Activated CD8-positive, alpha-beta memory T cell treated with anti-CD3 and anti-CD28 coated beads for 1 hour (primary cell): ENCODE results near the gene NSUN4.
A peak's percentile ranks its signal among the peaks of the same experiment; 100 is the strongest.
"Not testable (repeated sequence)": the region's sequence is repeated elsewhere in the genome, so short reads cannot be mapped to it uniquely, and the experiment has no call there.

Source experiments
- DNase-seq, 2 donors: peaks; one replicate each; pipeline ENCODE4 v3.0.0-alpha.2; 2020; ENCODE audit warnings: low read depth in 1 of 2; ENCODE audit errors: extremely low read depth in 1 of 2

The NSUN4 gene

DNA sequence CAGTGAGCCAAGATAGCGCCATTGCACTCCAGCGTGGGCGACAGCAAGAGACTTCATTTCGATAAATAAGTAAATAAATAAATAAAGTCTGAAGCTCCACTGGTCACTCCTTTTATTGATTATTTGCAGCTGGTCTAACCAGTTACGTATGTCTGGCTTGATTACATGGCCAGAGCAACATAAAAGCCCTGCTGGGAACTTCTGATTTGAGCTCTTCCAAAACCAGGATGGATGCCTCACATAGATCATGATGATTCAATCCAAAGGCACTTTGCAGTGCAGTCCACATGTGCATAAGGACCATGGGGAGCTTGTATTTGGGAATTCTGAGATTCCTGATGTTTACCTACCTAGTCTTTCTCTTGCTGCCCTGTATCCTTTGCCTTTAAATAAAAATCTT is 24.0 kb downstream of the NSUN4 start:
- DNase-seq = no peak

GRCh38 chr1:46365796-46366195 is 25.2 kb downstream of the NSUN4 start:
- DNase-seq = not testable (repeated sequence)

DNA sequence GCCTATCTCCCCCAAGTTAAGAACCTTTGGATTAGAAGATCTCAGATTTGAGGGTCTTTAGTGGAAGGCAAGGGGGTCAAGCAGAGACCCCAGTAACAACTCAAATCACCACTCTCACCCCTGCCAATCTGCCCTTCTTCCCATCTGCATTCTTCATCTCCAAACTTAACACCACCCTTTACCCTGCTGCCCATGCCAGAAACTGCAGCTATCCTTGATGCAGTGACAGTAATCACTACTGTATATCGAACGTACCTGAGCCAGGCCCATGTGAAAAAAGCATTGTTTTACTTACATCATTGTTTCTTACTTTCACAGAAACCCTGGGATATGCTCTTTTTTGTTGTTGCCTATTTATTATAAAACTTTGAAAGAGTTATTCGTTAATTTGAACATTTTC is 26.5 kb downstream of the NSUN4 start:
- no peak for DNase-seq

DNA sequence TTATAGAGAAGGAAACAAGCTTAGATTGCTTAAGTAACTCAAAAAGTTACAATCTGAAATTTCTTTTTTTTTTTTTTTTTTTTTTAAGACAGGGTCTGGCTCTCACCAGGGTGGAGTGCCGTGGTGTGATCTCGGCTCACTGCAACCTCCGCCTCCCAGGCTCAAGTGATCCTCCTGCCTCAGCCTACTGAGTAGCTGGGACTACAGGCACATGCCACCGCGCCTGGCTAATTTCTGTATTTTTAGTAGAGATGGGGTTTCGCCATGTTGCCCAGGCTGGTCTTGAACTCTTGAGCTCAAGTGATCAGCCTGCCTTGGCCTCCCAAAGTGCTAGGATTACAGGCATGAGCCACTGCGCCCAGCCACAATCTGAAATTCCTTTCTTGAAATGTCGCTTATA is 27.1 kb downstream of the NSUN4 start:
- DNase-seq = not testable (repeated sequence)

DNA sequence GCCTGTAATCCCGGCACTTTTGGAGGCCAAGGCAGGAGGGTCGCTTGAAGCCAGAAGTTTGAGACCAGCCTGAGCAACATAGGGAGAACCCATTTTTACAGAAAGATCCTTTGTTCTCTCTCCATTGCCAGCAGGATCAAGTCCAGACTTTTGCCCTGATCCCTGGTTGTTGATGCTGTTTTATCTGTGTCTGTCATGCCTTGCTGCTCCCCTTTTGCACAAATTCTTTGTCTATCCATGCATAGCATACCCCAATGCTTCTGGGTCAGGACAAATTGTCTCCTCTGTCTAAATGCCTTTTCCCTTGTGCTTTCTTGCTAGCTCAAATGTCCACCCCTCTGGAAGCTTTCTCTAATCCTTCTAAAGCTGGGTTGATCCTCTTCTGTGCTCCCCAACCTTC is 28.2 kb downstream of the NSUN4 start:
- no peak for DNase-seq

DNA sequence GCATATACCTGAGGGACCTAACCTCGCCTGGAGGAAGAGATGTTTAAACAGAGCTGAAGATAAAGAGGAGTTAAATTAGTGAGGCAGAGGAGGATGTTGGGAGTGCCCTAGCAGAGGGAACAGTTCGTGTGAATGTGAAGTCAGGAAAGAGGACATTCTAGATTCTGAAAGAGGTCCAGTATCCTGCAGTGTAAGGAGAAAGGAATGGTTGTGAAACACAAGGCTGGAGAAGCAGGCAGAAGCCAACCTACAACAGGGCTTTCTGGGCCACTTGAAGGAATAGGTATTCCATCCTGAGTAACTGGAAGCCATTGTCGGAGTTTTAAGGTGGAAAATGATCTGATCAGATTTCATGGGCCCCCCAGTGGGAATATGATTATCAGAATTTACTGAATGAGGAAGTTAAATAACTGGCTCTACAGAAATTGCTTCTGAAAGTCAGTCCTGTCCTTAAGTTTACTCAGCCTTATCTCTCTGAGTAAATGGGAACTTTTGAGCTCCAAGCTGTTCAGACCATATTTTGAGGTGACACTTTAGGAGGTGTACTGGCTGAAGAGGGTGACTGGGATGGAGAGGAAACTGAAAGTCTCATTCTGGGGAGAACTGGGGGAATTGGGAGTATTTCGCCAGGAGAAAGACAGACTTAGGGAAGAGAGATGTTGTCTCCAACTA is 29.1 kb downstream of the NSUN4 start:
- no peak for DNase-seq

GRCh38 chr1:46370214-46370633 is 29.6 kb downstream of the NSUN4 start:
- no peak for DNase-seq

- no peak for DNase-seq
Measured at GRCh38 chr1:46372431-46372830, 31.8 kb downstream of the NSUN4 start.

- no peak for DNase-seq
Measured at GRCh38 chr1:46379996-46380395, 39.4 kb downstream of the NSUN4 start.

GRCh38 chr1:46380508-46380907 is 39.9 kb downstream of the NSUN4 start:
- no peak for DNase-seq

DNA sequence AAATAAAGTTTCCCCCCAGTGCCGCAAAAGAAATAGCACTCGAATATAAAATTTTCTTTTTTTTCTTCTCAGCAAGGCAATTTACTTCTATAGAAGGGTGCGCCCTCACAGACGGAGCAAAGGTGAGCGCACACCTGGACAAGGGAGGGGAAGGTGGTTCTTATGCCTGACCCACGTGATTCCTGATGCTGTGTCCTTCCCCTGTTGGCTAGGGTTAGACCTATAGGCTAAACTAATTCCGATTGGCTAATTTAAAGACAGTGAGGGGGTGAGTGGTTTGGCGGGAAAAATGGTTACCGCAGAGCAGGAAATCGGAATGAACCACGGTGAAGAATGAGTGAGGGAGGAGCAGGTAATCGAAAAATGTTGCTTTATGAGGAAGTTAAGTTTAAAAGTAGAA is 52.9 kb downstream of the NSUN4 start:
- no peak for DNase-seq

- peak in 1 of 2 donors; percentile 8 for DNase-seq
Measured at GRCh38 chr1:46394108-46394871, 53.7 kb downstream of the NSUN4 start, which contains the start of gene FAAH. Gene FAAH, plus strand, starts transcription at chr1:46394317. Its CDS starts 32 bp downstream, at chr1:46394349.

GRCh38 chr1:46394872-46395465 is 54.4 kb downstream of the NSUN4 start:
- no peak for DNase-seq

GRCh38 chr1:46396441-46397398 is 56.1 kb downstream of the NSUN4 start:
- no peak for DNase-seq

DNA sequence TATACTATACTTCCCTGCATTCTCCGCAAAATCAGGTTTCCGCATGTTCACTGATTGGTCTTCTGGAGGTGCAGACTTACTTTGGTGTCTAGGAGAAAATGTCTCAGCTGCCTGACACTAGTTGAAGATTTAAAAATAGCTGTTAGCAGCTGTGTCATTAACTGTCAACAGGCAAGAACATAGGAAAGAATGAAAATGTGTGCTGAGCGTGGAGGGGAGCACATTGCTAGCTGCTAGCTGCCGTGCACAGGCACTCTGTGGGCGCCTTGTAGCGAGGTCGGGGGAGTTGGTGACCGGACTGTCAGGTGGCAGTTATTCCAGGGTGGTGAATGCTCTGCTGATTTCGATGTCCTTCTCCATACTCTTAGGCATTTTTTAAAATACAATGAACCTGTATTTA is 58.7 kb downstream of the NSUN4 start:
- no peak for DNase-seq

DNA sequence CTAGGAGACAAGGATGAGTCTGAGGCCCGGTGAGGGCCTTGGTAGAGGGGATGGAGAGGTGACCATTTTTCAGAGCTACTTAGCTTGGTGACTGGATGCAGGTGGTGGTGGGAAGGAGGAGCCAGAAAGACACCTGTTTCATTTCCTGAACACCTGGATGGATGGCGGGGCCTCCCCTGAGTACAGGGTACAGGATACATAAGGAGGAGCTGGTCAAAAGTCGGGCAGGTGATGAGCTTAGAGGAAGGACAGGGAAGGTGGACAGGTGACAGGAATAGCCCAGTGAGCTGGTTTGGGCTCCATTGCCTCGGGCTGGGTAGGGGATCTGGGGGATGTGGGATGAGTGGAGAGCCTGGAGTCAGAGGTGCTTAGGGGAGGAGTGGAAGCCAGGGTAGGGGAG is 59.8 kb downstream of the NSUN4 start:
- no peak for DNase-seq

DNA sequence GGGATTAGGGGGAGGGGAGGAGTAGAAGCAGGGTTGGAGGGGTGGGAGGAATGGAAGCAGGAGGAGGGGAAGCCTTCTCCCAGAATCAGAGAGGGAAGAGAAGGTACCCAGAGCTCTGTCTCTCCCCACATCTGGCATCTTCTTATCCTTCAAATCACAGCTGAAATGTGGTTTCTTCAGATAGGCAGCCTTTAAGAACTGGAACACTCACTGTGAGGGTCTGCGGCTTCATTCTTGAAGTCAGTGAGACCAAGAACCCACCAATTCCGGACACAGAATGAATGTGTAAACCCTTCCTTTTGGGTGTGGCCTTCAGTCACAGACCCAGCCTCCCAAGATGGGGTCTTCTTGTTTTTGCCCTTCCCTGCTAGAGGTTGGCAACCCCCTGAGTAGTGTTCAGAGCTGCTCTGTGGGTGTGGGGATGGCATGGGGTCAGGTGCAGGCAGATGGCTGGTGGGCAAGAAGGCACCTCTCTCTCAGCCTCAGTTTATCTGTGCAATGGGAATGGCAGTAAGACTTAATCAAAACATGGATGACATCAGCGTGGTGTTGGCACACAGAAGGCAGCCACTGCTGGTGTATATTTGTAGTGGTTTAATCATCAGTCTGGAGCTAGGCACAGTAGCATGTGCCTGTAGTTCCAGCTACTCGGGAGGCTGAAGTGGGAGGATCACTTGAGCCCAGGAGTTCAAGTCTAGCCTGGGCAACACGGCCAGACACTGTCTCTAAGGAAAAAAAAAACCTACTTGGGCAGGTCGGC is 60.7 kb downstream of the NSUN4 start:
- no peak for DNase-seq

- no peak for DNase-seq
Measured at GRCh38 chr1:46401964-46402626, 61.5 kb downstream of the NSUN4 start.

DNA sequence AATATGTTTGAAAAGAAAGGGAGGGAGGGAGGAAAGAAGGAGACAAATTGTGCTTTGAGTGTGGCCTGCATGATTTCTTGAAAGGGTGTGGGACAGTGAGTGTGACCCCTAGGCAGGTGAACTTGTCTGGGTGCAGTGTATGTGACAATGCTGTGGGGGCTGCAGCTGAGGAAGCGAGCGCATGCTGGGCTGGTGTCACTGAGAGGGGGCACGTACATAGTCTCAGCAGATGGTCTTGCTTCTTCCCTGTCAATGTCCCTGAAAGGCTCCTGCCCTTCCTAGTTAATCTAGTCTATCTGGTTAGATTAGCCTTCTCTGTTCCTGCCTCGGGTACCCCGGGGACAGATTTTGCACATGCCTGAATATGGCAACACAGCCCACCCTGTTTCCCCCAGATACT is 63.3 kb downstream of the NSUN4 start:
- no peak for DNase-seq
